ENCODE results near the gene LDAH. TPM values are rescaled to one million over a fixed set of nuclear protein-coding genes. Genes with fewer than 3 reads are reported as not detected.

LDAH gene
- total RNA-seq, 1 donor from 2014 or later: 15.6 TPM

DNA sequence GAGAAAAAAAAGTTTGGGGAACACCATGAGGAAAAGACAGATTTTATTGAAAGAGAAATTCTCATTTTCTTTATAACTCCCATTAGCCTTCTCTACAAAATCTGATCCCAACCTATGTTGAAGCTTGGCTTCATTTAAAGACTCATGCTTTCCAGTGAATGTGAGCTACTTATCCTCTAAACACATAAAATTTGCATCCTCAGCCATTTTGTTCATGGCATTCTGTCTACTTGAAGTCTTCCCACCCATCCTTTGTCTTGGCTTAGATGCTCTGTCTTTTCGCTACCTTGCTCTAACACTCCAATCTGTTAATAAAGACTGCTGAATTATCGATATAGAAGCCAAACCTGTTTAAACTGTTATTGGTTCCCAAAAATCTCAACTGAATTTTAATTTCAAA, 116.7 kb downstream of the LDAH start:
- Histone ChIP-seq H3K4me1 (no peaks in the 10 kb centered on the region), H3K36me3 (no peaks in the 10 kb centered on the region), H3K9me3 (no peaks in the 10 kb centered on the region), H3K4me3 (no peak overlapping the region), H3K27me3 (no peaks in the 10 kb centered on the region), H3K27ac (no peak overlapping the region)
- intact Hi-C loops (cut with DNase I): no loop called here
- DNase-seq (ENCODE audit: low spot score in 2 of 2): no peak
- TF ChIP-seq, protein P1, sequence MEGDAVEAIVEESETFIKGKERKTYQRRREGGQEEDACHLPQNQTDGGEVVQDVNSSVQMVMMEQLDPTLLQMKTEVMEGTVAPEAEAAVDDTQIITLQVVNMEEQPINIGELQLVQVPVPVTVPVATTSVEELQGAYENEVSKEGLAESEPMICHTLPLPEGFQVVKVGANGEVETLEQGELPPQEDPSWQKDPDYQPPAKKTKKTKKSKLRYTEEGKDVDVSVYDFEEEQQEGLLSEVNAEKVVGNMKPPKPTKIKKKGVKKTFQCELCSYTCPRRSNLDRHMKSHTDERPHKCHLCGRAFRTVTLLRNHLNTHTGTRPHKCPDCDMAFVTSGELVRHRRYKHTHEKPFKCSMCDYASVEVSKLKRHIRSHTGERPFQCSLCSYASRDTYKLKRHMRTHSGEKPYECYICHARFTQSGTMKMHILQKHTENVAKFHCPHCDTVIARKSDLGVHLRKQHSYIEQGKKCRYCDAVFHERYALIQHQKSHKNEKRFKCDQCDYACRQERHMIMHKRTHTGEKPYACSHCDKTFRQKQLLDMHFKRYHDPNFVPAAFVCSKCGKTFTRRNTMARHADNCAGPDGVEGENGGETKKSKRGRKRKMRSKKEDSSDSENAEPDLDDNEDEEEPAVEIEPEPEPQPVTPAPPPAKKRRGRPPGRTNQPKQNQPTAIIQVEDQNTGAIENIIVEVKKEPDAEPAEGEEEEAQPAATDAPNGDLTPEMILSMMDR (IDR thresholded peaks at IDR 0.05): no peak

DNA sequence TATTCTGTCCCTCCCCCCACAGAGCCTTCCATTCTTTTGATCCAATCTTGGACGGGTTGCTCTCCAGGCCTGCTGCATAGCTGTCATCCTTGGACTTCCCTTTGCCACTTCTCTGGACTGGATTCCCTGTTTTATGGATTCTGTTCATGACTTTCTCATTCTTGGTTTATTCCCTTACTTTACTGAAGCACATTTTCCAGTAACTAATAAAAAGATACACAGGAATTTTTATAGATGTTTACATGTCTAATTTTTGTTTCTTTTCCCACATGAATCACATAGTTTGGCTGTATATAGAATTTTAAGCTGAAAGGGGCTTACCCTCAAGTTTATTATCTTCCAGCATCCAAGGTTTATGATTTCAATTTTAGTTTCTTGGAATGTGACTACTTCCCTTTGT, 118.0 kb downstream of the LDAH start:
- H3K27ac ChIP-seq: no peak overlapping the region
- intact Hi-C loops (cut with DNase I): no loop called here
- no peaks in the 10 kb centered on the region for H3K4me1 ChIP-seq
- no peaks in the 10 kb centered on the region for H3K36me3 ChIP-seq
- H3K4me3 ChIP-seq: no peak overlapping the region
- DNase-seq (ENCODE audit: low spot score in 2 of 2): no peak
- TF ChIP-seq, protein P1 (IDR thresholded peaks at IDR 0.05): no peak
- H3K27me3 ChIP-seq: no peaks in the 10 kb centered on the region
- H3K9me3 ChIP-seq: no peaks in the 10 kb centered on the region

DNA sequence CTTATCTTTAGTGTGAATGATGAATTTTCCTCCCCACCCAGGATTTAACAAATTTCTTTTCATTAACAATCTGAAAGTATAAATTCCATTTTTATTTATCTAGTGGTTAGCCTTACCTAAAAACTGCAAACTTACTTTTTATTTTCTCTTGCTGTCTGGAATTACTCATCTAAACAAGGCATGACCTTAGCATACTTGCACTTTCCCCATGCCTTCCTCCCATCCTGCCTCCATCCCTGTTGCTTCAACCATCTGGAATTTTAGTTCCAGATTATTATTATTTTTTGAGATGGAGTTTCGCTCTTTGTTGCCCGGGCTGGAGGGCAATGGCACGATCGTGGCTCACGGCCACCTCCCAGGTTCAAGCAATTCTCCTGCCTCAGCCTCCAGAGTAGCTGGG, 120.3 kb downstream of the LDAH start:
- H3K4me1 ChIP-seq: peaks cover 4 to 13% of the 10 kb centered on the region in 2 donors
- H3K27ac ChIP-seq: no peak overlapping the region
- intact Hi-C loops (cut with DNase I): no loop called here
- TF ChIP-seq, protein P1 (IDR thresholded peaks at IDR 0.05): no peak
- H3K4me3 ChIP-seq: no peak overlapping the region
- no peaks in the 10 kb centered on the region for H3K27me3 ChIP-seq
- H3K9me3 ChIP-seq: no peaks in the 10 kb centered on the region
- H3K36me3 ChIP-seq: no peaks in the 10 kb centered on the region
- DNase-seq (ENCODE audit: low spot score in 2 of 2): no peak

DNA sequence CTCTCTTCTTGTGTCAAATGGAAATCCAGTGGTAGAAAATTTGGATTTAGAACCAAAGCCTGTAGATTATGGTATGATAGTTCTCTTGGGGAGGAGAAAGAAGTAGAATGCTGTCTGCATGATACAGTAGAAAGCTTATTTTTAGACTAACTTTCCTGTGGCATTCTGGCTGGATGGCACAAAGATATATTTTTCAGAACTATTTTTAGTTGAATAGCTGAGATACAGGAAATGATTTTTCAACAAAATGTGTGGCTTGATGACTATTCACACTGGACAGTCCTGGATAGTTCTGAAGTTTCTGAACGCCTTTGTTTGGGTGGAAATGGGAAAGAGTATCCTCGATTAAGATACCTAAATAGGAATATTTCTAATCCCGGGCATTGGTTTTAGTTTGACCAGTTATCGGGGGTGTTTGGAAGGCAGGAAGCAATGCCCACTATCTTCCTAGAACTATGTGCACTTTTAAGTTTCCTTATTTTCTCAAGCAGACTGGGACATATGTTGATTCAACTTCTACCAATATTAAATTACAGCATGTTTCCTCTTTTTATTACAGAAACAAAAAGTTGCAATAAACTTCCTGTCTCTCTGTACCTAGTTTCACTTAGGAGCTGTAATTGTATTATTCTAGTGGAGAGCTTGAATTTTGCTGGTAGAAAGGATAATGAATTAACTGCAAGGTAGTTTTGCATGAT, 123.8 kb downstream of the LDAH start:
- Histone ChIP-seq H3K27me3 (no peaks in the 10 kb centered on the region), H3K36me3 (no peaks in the 10 kb centered on the region), H3K27ac (peak overlapping the region; percentile 64 to 65), H3K4me1 (peaks cover 4 to 13% of the 10 kb centered on the region in 2 donors), H3K9me3 (no peaks in the 10 kb centered on the region), H3K4me3 (peak overlapping the region; percentile 13 to 47)
- intact Hi-C loops (cut with DNase I): no loop called here
- no peak for DNase-seq (ENCODE audit: low spot score in 2 of 2)
- TF ChIP-seq, protein P1 (IDR thresholded peaks at IDR 0.05): no peak

DNA sequence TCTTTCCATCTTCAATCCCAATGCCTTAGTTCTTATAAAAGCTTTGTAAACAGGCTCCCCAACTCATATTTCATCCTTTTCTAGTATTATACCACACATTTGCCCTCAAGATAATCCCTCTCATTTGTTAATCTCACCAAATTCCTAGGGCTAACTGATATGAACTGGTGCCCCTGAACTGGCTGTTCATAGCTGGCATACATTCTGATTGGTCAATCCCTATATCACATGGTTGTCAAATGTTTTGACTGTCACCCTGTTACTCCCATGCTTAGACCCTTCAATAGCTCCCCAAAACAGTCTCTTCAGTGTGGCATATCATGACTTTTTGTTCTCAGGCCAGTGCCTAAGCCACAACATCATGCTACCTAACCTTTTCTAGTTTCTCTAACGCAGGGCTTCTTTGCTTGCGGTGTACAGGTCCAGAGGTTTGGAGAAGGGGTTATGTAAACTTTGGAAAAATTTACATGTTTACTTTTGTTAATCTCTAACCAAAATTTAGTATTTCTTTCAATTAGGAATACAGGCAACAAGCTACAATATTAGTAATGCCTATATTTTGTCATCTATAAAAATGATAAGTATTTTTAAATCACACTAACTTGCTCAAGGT, 125.5 kb downstream of the LDAH start:
- no peaks in the 10 kb centered on the region for H3K27me3 ChIP-seq
- H3K4me1 ChIP-seq: peaks cover 4 to 13% of the 10 kb centered on the region in 2 donors
- no peak for DNase-seq (ENCODE audit: low spot score in 2 of 2)
- no peaks in the 10 kb centered on the region for H3K9me3 ChIP-seq
- H3K4me3 ChIP-seq: no peak overlapping the region
- H3K36me3 ChIP-seq: peaks cover 0 to 7% of the 10 kb centered on the region in 2 donors
- TF ChIP-seq, protein P1 (IDR thresholded peaks at IDR 0.05): no peak
- no peak overlapping the region for H3K27ac ChIP-seq
- intact Hi-C loops (cut with DNase I): no loop called here
